Measurements from ENCODE around the gene LGI4.
A peak's percentile ranks its signal among the peaks of the same experiment; 100 is the strongest.

Gene LGI4

GRCh38 chr19:35124098-35125060, 10.5 kb downstream of the LGI4 start:
- H3K27me3 ChIP-seq (ENCODE audit: control insufficient read depth, insufficient read depth, low read length), result no peaks in the 10 kb centered on the region
- no peaks in the 10 kb centered on the region for H3K9me3 ChIP-seq (ENCODE audit: control insufficient read depth, low read length)
- peak overlapping the region; percentile 31 for H3K4me3 ChIP-seq (ENCODE audit: low read length)
- peak overlapping the region; percentile 57 for H3K9ac ChIP-seq (ENCODE audit: low read length)
- peaks cover 6% of the 10 kb centered on the region for H3K36me3 ChIP-seq (ENCODE audit: control insufficient read depth, insufficient read depth, low read length)
- peaks cover 63% of the 10 kb centered on the region for H3K4me1 ChIP-seq (ENCODE audit: control insufficient read depth, insufficient read depth, low read length)

- H3K36me3 ChIP-seq (ENCODE audit: control insufficient read depth, insufficient read depth, low read length), result peaks cover 6% of the 10 kb centered on the region
- no peaks in the 10 kb centered on the region for H3K9me3 ChIP-seq (ENCODE audit: control insufficient read depth, low read length)
- H3K4me3 ChIP-seq (ENCODE audit: low read length), result no peak overlapping the region
- H3K27me3 ChIP-seq (ENCODE audit: control insufficient read depth, insufficient read depth, low read length), result no peaks in the 10 kb centered on the region
- H3K4me1 ChIP-seq (ENCODE audit: control insufficient read depth, insufficient read depth, low read length), result peaks cover 63% of the 10 kb centered on the region
- H3K9ac ChIP-seq (ENCODE audit: low read length), result no peak overlapping the region
These were observed 11.3 kb downstream of the LGI4 start for GRCh38 chr19:35123573-35123972.

- no peaks in the 10 kb centered on the region for H3K9me3 ChIP-seq (ENCODE audit: control insufficient read depth, low read length)
- no peak overlapping the region for H3K4me3 ChIP-seq (ENCODE audit: low read length)
- H3K9ac ChIP-seq (ENCODE audit: low read length), result no peak overlapping the region
- H3K4me1 ChIP-seq (ENCODE audit: control insufficient read depth, insufficient read depth, low read length), result peaks cover 63% of the 10 kb centered on the region
- peaks cover 6% of the 10 kb centered on the region for H3K36me3 ChIP-seq (ENCODE audit: control insufficient read depth, insufficient read depth, low read length)
- no peaks in the 10 kb centered on the region for H3K27me3 ChIP-seq (ENCODE audit: control insufficient read depth, insufficient read depth, low read length)
These were observed 11.9 kb downstream of the LGI4 start for GRCh38 chr19:35122687-35123551.

- Histone ChIP-seq H3K27me3 (ENCODE audit: control insufficient read depth, insufficient read depth, low read length) (no peaks in the 10 kb centered on the region), H3K9ac (ENCODE audit: low read length) (peak overlapping the region; percentile 56), H3K4me3 (ENCODE audit: low read length) (peak overlapping the region; percentile 11), H3K4me1 (ENCODE audit: control insufficient read depth, insufficient read depth, low read length) (peaks cover 61% of the 10 kb centered on the region), H3K9me3 (ENCODE audit: control insufficient read depth, low read length) (no peaks in the 10 kb centered on the region), H3K36me3 (ENCODE audit: control insufficient read depth, insufficient read depth, low read length) (peaks cover 6% of the 10 kb centered on the region)
These were observed 14.0 kb downstream of the LGI4 start for GRCh38 chr19:35120898-35121297.

- no peaks in the 10 kb centered on the region for H3K9me3 ChIP-seq (ENCODE audit: control insufficient read depth, low read length)
- H3K9ac ChIP-seq (ENCODE audit: low read length), result peak overlapping the region; percentile 56
- H3K27me3 ChIP-seq (ENCODE audit: control insufficient read depth, insufficient read depth, low read length), result no peaks in the 10 kb centered on the region
- peaks cover 57% of the 10 kb centered on the region for H3K4me1 ChIP-seq (ENCODE audit: control insufficient read depth, insufficient read depth, low read length)
- peak overlapping the region; percentile 11 for H3K4me3 ChIP-seq (ENCODE audit: low read length)
- H3K36me3 ChIP-seq (ENCODE audit: control insufficient read depth, insufficient read depth, low read length), result peaks cover 6% of the 10 kb centered on the region
These were observed 14.4 kb downstream of the LGI4 start for GRCh38 chr19:35120492-35120891.

- no peaks in the 10 kb centered on the region for H3K9me3 ChIP-seq (ENCODE audit: control insufficient read depth, low read length)
- peak overlapping the region; percentile 69 for H3K9ac ChIP-seq (ENCODE audit: low read length)
- H3K27me3 ChIP-seq (ENCODE audit: control insufficient read depth, insufficient read depth, low read length), result no peaks in the 10 kb centered on the region
- peak overlapping the region; percentile 26 for H3K4me3 ChIP-seq (ENCODE audit: low read length)
- peaks cover 53% of the 10 kb centered on the region for H3K4me1 ChIP-seq (ENCODE audit: control insufficient read depth, insufficient read depth, low read length)
- peaks cover 6% of the 10 kb centered on the region for H3K36me3 ChIP-seq (ENCODE audit: control insufficient read depth, insufficient read depth, low read length)
These were observed 15.2 kb downstream of the LGI4 start for GRCh38 chr19:35119578-35120155.

GRCh38 chr19:35119091-35119490, 15.8 kb downstream of the LGI4 start:
- peak overlapping the region; percentile 26 for H3K4me3 ChIP-seq (ENCODE audit: low read length)
- H3K36me3 ChIP-seq (ENCODE audit: control insufficient read depth, insufficient read depth, low read length), result peaks cover 6% of the 10 kb centered on the region
- no peaks in the 10 kb centered on the region for H3K27me3 ChIP-seq (ENCODE audit: control insufficient read depth, insufficient read depth, low read length)
- H3K9ac ChIP-seq (ENCODE audit: low read length), result peak overlapping the region; percentile 69
- H3K9me3 ChIP-seq (ENCODE audit: control insufficient read depth, low read length), result no peaks in the 10 kb centered on the region
- peaks cover 54% of the 10 kb centered on the region for H3K4me1 ChIP-seq (ENCODE audit: control insufficient read depth, insufficient read depth, low read length)

GRCh38 chr19:35118268-35119020, 16.4 kb downstream of the LGI4 start:
- peak overlapping the region; percentile 26 for H3K4me3 ChIP-seq (ENCODE audit: low read length)
- H3K9ac ChIP-seq (ENCODE audit: low read length), result peak overlapping the region; percentile 69
- H3K9me3 ChIP-seq (ENCODE audit: control insufficient read depth, low read length), result no peaks in the 10 kb centered on the region
- no peaks in the 10 kb centered on the region for H3K27me3 ChIP-seq (ENCODE audit: control insufficient read depth, insufficient read depth, low read length)
- peaks cover 53% of the 10 kb centered on the region for H3K4me1 ChIP-seq (ENCODE audit: control insufficient read depth, insufficient read depth, low read length)
- H3K36me3 ChIP-seq (ENCODE audit: control insufficient read depth, insufficient read depth, low read length), result peaks cover 6% of the 10 kb centered on the region

GRCh38 chr19:35117799-35118198, 17.1 kb downstream of the LGI4 start:
- no peaks in the 10 kb centered on the region for H3K27me3 ChIP-seq (ENCODE audit: control insufficient read depth, insufficient read depth, low read length)
- peak overlapping the region; percentile 26 for H3K4me3 ChIP-seq (ENCODE audit: low read length)
- H3K4me1 ChIP-seq (ENCODE audit: control insufficient read depth, insufficient read depth, low read length), result peaks cover 53% of the 10 kb centered on the region
- H3K36me3 ChIP-seq (ENCODE audit: control insufficient read depth, insufficient read depth, low read length), result peaks cover 6% of the 10 kb centered on the region
- H3K9me3 ChIP-seq (ENCODE audit: control insufficient read depth, low read length), result no peaks in the 10 kb centered on the region
- H3K9ac ChIP-seq (ENCODE audit: low read length), result peak overlapping the region; percentile 98

- peak overlapping the region; percentile 98 for H3K9ac ChIP-seq (ENCODE audit: low read length)
- peaks cover 46% of the 10 kb centered on the region for H3K4me1 ChIP-seq (ENCODE audit: control insufficient read depth, insufficient read depth, low read length)
These were observed 17.7 kb downstream of the LGI4 start for GRCh38 chr19:35117116-35117515.

GRCh38 chr19:35116072-35116801, 18.6 kb downstream of the LGI4 start:
- no peaks in the 10 kb centered on the region for H3K9me3 ChIP-seq (ENCODE audit: control insufficient read depth, low read length)
- H3K4me1 ChIP-seq (ENCODE audit: control insufficient read depth, insufficient read depth, low read length), result peaks cover 37% of the 10 kb centered on the region
- no peaks in the 10 kb centered on the region for H3K36me3 ChIP-seq (ENCODE audit: control insufficient read depth, insufficient read depth, low read length)
- no peaks in the 10 kb centered on the region for H3K27me3 ChIP-seq (ENCODE audit: control insufficient read depth, insufficient read depth, low read length)
- H3K9ac ChIP-seq (ENCODE audit: low read length), result peak overlapping the region; percentile 98
- H3K4me3 ChIP-seq (ENCODE audit: low read length), result peak overlapping the region; percentile 89

More at GRCh38 chr19:35117116-35117515, 17.7 kb downstream of the LGI4 start:
- Histone ChIP-seq H3K9me3 (ENCODE audit: control insufficient read depth, low read length) (no peaks in the 10 kb centered on the region), H3K4me3 (ENCODE audit: low read length) (peak overlapping the region; percentile 89), H3K27me3 (ENCODE audit: control insufficient read depth, insufficient read depth, low read length) (no peaks in the 10 kb centered on the region), H3K36me3 (ENCODE audit: control insufficient read depth, insufficient read depth, low read length) (peaks cover 6% of the 10 kb centered on the region)
